ENCODE results near the gene ADAT3. TPM values are rescaled to one million over a fixed set of nuclear protein-coding genes. Genes with fewer than 3 reads are reported as not detected.
"Not testable (repeated sequence)": the region's sequence is repeated elsewhere in the genome, so short reads cannot be mapped to it uniquely, and the experiment has no call there.

Gene ADAT3
- total and polyA plus RNA-seq, 4 experiments from 2014 or later = 1.4 to 4.9 (median 3.8) TPM

DNA sequence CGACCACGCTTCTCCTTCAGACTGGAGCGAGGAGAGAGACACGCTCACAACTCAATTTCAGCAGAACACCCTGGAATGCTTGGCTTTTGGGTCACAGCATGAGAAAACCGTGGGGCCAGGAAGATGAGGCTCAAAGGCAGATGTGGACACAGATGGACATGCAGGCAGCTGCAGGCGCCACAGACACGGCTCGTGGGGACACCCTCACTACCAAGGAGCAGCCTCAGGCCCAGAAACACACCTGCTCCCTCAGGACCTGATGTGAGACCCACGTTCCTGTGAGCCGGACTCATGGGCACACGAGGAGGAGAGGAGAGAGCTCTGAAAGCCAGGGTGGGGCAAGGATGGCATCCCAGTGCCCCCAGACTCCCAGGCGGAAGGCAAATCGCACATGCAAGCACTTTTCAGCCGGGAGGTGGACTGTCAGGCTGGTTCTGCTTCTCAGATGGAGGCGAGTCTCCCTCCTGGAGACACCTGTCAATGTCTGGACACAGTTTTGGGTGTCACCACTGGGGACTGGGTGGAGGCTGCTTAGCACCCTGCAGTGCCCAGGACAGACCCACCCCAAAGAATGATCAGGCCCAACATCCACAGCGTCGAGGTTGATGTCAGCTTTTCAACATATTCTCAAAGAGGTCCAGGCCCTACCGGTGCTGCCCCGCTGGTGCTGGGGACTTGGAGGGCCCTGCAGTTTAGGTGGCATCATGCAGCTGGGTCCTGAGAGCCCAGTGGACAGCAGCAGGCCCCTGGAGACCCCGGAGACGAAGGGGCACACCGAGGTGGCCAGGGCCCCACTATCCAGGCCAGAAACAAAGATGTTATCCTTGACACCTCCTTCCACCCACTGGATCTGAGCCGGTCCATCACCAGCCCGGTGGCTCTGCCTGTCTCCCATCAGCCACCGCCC, 22.2 kb upstream of the ADAT3 start:
- no peak for DNase-seq
- Mint-ChIP-seq H3K4me3 (peak overlapping the region; percentile 98 to 100 (median 100)), H3K9me3 (no peaks in the 10 kb centered on the region), H3K27ac (peak overlapping the region; percentile 98 to 100 (median 99)), H3K4me1 (peaks cover 13 to 43% (median 28%) of the 10 kb centered on the region in 4 donors), H3K27me3 (peaks cover 0 to 3% of the 10 kb centered on the region in 2 donors), H3K36me3 (peaks cover 3 to 23% of the 10 kb centered on the region in 2 donors)
- Histone ChIP-seq H3K36me3 (ENCODE audit: insufficient read depth, low read length) (peaks cover 7% of the 10 kb centered on the region), H3K27ac (ENCODE audit: low read depth, low read length) (peak overlapping the region; percentile 95), H3K9me3 (ENCODE audit: control insufficient read depth in 1 of 2, low read length in 2 of 2) (no peaks in the 10 kb centered on the region), H3K27me3 (ENCODE audit: insufficient read depth, low read length) (no peaks in the 10 kb centered on the region), H3K4me1 (ENCODE audit: insufficient read depth, low read length) (peaks cover 42% of the 10 kb centered on the region), H3K4me3 (ENCODE audit: low read length in 2 of 2) (peak overlapping the region; percentile 69 to 93)
- POLR2A ChIA-PET (ENCODE audit: partially characterized antibody) = interaction anchor here (0.7 to 7.8 kb wide), 12 partner anchors 7 to 200 kb away, joined by 3 to 81 read pairs (median 6); partner anchors contain the start of genes ADAT3, CSNK1G2 and SCAMP4
- CTCF ChIA-PET (ENCODE audit: partially characterized antibody) = interaction anchor here (1.0 to 2.0 kb wide), 5 partner anchors 14 to 30 kb away, joined by 3 to 9 read pairs (median 4); no protein-coding TSS in a partner anchor
- intact Hi-C loops (cut with micrococcal nuclease) = loop anchor here (2.0 kb wide), 1 partner anchor 34 kb away; the partner anchor contains the start of gene REXO1

DNA sequence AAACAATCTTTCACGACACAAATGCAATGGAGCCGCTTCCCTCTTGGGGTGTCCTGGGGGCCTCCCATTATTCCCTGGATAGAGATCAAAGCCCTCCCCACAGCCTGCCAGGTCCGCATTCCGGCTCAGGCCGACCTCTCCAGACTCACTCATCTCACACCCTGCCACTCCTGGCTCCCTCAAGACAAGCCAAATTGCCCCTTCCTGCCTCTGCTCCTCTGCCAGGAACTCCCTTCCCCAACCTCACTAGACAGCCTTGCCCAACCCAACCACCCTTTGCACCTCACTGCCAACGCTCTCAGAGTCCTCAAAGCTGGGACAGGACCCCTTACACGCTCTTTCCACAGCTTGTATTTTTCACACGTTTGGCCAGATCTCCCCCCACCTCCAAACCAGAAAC, 21.4 kb upstream of the ADAT3 start:
- POLR2A ChIA-PET (ENCODE audit: partially characterized antibody) = interaction anchor here (0.6 to 7.8 kb wide), 12 partner anchors 8 to 200 kb away, joined by 3 to 81 read pairs (median 6); partner anchors contain the start of genes ADAT3, CSNK1G2 and SCAMP4
- intact Hi-C loops (cut with micrococcal nuclease) = loop anchor here (2.0 kb wide), 1 partner anchor 35 kb away; the partner anchor contains the start of gene REXO1

DNA sequence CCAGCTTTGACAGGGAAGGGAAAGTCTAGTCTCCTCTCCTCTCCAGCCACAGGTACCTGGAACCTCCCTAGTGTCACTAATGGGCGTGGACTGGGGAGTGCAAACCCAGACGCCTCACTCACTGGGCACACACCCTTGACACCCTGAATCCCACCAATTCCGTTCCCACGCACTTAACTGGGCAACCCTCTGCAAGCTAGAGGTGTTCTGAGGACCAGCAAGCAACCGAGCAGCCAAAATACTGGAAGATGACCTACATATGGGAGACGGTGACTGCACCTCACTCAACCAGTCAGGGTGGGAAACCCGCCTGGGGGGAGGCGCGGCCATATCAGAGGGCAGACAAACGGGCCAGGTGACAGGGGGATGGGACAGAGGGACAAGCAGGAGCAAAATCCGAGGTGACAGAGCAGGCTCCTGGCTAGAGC, 20.9 kb upstream of the ADAT3 start:
- peak in 4 of 5 donors; percentile 44 to 74 (median 50) for DNase-seq
- Histone ChIP-seq H3K27ac (ENCODE audit: low read depth, low read length) (peak overlapping the region; percentile 95), H3K36me3 (ENCODE audit: insufficient read depth, low read length) (peaks cover 7% of the 10 kb centered on the region), H3K27me3 (ENCODE audit: insufficient read depth, low read length) (no peaks in the 10 kb centered on the region), H3K4me3 (ENCODE audit: low read length in 2 of 2) (peak overlapping the region; percentile 69 to 93), H3K9me3 (ENCODE audit: control insufficient read depth in 1 of 2, low read length in 2 of 2) (no peaks in the 10 kb centered on the region), H3K4me1 (ENCODE audit: insufficient read depth, low read length) (peaks cover 42% of the 10 kb centered on the region)
- H3K4me3 Mint-ChIP-seq = peak overlapping the region; percentile 98 to 100 (median 100)
- CTCF ChIA-PET (ENCODE audit: partially characterized antibody) = interaction anchor here (2.0 kb wide), 1 partner anchor 13 kb away, joined by 9 read pairs; no protein-coding TSS in a partner anchor
- no peaks in the 10 kb centered on the region for H3K9me3 Mint-ChIP-seq
- POLR2A ChIA-PET (ENCODE audit: partially characterized antibody) = interaction anchor here (0.6 to 7.8 kb wide), 11 partner anchors 9 to 57 kb away, joined by 3 to 81 read pairs (median 4); partner anchors contain the start of gene CSNK1G2
- peaks cover 3 to 23% of the 10 kb centered on the region in 2 donors for H3K36me3 Mint-ChIP-seq
- peaks cover 13 to 43% (median 28%) of the 10 kb centered on the region in 4 donors for H3K4me1 Mint-ChIP-seq
- peaks cover 0 to 3% of the 10 kb centered on the region in 2 donors for H3K27me3 Mint-ChIP-seq
- H3K27ac Mint-ChIP-seq = peak overlapping the region; percentile 98 to 100 (median 99)
- intact Hi-C loops (cut with micrococcal nuclease) = no loop called here

More for the DNA sequence above, 21.4 kb upstream of the ADAT3 start:
- H3K27ac Mint-ChIP-seq = peak overlapping the region; percentile 98 to 100 (median 99)
- H3K27ac ChIP-seq (ENCODE audit: low read depth, low read length) = peak overlapping the region; percentile 95
- peak in 3 of 5 donors; percentile 35 to 66 (median 36) for DNase-seq
- peaks cover 42% of the 10 kb centered on the region for H3K4me1 ChIP-seq (ENCODE audit: insufficient read depth, low read length)
- H3K27me3 Mint-ChIP-seq = peaks cover 0 to 3% of the 10 kb centered on the region in 2 donors
- no peaks in the 10 kb centered on the region for H3K27me3 ChIP-seq (ENCODE audit: insufficient read depth, low read length)
- H3K36me3 ChIP-seq (ENCODE audit: insufficient read depth, low read length) = peaks cover 7% of the 10 kb centered on the region
- no peaks in the 10 kb centered on the region for H3K9me3 Mint-ChIP-seq
- CTCF ChIA-PET (ENCODE audit: partially characterized antibody) = interaction anchor here (2.0 kb wide), 1 partner anchor 14 kb away, joined by 9 read pairs; no protein-coding TSS in a partner anchor
- H3K4me3 ChIP-seq (ENCODE audit: low read length in 2 of 2) = peak overlapping the region; percentile 69 to 93
- peak overlapping the region; percentile 98 to 100 (median 100) for H3K4me3 Mint-ChIP-seq
- H3K9me3 ChIP-seq (ENCODE audit: control insufficient read depth in 1 of 2, low read length in 2 of 2) = no peaks in the 10 kb centered on the region
- H3K36me3 Mint-ChIP-seq = peaks cover 3 to 23% of the 10 kb centered on the region in 2 donors
- H3K4me1 Mint-ChIP-seq = peaks cover 13 to 43% (median 28%) of the 10 kb centered on the region in 4 donors

DNA sequence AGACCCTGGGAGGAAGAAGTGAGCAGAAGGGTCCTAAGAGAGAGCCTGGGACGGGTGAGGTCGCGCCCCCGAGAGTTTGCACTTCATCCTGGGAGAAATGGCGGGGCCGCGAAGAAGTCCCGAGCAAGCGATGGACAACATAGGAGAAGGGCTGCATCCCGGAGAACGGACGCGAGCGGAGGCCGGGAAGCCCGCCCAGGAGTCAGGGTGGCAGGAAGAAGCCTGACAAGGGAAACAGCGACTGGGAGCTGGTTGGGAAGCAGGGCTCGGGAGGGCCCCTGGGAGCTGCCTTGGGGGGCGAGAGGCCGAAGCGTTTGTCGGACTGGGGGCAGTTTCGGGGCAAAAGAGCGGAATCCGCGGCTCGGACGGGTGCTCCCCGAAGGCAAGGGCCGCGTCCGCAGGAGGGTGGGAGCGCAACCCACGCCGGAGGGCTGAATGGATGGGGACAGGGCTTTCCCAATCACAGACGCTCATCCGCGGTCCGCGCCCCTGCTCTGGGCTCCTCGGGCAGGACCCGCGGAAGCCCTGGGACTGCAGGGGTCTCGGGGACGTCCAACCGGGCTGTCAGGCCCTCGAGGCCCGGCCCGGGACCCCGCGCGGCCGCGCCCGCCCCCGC, 20.4 kb upstream of the ADAT3 start:
- Mint-ChIP-seq H3K36me3 (peaks cover 3 to 23% of the 10 kb centered on the region in 2 donors), H3K27ac (peak overlapping the region; percentile 98 to 100 (median 99)), H3K27me3 (peaks cover 0 to 3% of the 10 kb centered on the region in 2 donors), H3K9me3 (no peaks in the 10 kb centered on the region), H3K4me3 (peak overlapping the region; percentile 98 to 100 (median 100)), H3K4me1 (peaks cover 13 to 43% (median 28%) of the 10 kb centered on the region in 4 donors)
- Histone ChIP-seq H3K36me3 (ENCODE audit: insufficient read depth, low read length) (peaks cover 7% of the 10 kb centered on the region), H3K4me1 (ENCODE audit: insufficient read depth, low read length) (peaks cover 42% of the 10 kb centered on the region), H3K9me3 (ENCODE audit: control insufficient read depth in 1 of 2, low read length in 2 of 2) (no peaks in the 10 kb centered on the region), H3K4me3 (ENCODE audit: low read length in 2 of 2) (peak overlapping the region; percentile 69 to 93), H3K27me3 (ENCODE audit: insufficient read depth, low read length) (no peaks in the 10 kb centered on the region), H3K27ac (ENCODE audit: low read depth, low read length) (peak overlapping the region; percentile 95)
- peak in 1 of 5 donors; percentile 40 for DNase-seq
- CTCF ChIA-PET (ENCODE audit: partially characterized antibody) = interaction anchor here (0.7 to 2.0 kb wide), 3 partner anchors 9 to 45 kb away, joined by 3 to 9 read pairs (median 4); no protein-coding TSS in a partner anchor
- POLR2A ChIA-PET (ENCODE audit: partially characterized antibody) = interaction anchor here (0.6 to 7.8 kb wide), 10 partner anchors 9 to 583 kb away, joined by 3 to 81 read pairs (median 4); partner anchors contain the start of gene CSNK1G2
- intact Hi-C loops (cut with micrococcal nuclease) = loop anchor here (1.0 kb wide), 4 partner anchors 9 to 21 kb away; partner anchors contain the start of genes ADAT3 and SCAMP4

DNA sequence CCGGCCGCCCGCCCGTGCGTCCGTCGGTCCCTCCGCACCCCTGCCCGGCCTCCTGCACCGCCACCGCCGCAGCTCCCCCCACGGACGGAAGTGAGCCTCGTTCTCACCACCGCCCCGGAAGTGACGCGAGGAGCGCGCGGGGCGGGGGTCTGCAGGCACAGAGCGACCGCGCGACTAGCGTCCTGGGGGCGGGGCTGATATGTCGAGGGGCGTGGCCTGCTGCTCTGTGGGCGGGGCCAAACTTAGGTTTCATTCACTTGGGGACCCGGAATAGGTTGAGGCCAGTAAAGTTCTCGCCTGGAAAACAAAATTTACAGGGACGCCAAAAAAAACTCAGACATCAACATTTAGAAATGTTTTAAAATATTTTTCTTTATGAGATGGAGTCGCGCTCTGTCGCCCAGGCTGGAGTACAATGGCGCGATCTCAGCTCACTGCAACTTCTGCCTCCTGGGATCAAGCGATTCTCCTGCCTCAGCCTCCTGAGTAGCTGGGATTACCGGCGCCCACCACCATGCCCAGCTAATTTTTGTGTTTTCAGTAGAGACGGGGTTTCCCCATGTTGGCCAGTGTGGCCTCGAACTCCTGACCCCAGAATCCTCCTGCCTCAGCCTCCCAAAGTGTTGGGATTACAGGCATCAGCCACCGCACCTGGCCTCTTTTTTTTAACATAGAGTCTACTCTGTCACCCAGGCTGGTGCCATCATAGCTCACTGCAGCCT, 19.6 kb upstream of the ADAT3 start, which contains the start of gene ABHD17A:
TSS of gene ABHD17A (minus strand) at position 99 of the 722 bp plus-strand sequence. CDS start 3,930 bp downstream, outside the sequence.
- Mint-ChIP-seq H3K36me3 (peaks cover 3 to 23% of the 10 kb centered on the region in 2 donors), H3K27ac (peak within 1 kb of the TSS; percentile 98 to 100 (median 99)), H3K4me1 (peaks cover 13 to 40% (median 31%) of the 10 kb centered on the region in 4 donors), H3K4me3 (peak within 1 kb of the TSS; percentile 98 to 100 (median 100))
- H3K9me3 ChIP-seq (ENCODE audit: control insufficient read depth in 1 of 2, low read length in 2 of 2); H3K27me3 Mint-ChIP-seq; H3K9me3 Mint-ChIP-seq; H3K27me3 ChIP-seq (ENCODE audit: insufficient read depth, low read length); H3K36me3 ChIP-seq (ENCODE audit: insufficient read depth, low read length): not testable (repeated sequence)
- H3K4me3 ChIP-seq (ENCODE audit: low read length in 2 of 2) = peak within 1 kb of the TSS; percentile 69 to 93
- DNase-seq = peak; percentile 91 to 93 (median 92)
- peak within 1 kb of the TSS; percentile 95 for H3K27ac ChIP-seq (ENCODE audit: low read depth, low read length)
- ChIA-PET POLR2A (ENCODE audit: partially characterized antibody) (interaction anchor here (0.6 to 7.8 kb wide), 10 partner anchors 10 to 582 kb away, joined by 3 to 81 read pairs (median 4); partner anchors contain the start of gene CSNK1G2), CTCF (ENCODE audit: partially characterized antibody) (interaction anchor here (0.7 to 2.0 kb wide), 4 partner anchors 9 to 44 kb away, joined by 3 to 9 read pairs (median 4); no protein-coding TSS in a partner anchor)
- H3K4me1 ChIP-seq (ENCODE audit: insufficient read depth, low read length) = peaks cover 36% of the 10 kb centered on the region
- intact Hi-C loops (cut with micrococcal nuclease) = loop anchor here (1.0 kb wide), 4 partner anchors 9 to 21 kb away; partner anchors contain the start of genes ADAT3 and SCAMP4

DNA sequence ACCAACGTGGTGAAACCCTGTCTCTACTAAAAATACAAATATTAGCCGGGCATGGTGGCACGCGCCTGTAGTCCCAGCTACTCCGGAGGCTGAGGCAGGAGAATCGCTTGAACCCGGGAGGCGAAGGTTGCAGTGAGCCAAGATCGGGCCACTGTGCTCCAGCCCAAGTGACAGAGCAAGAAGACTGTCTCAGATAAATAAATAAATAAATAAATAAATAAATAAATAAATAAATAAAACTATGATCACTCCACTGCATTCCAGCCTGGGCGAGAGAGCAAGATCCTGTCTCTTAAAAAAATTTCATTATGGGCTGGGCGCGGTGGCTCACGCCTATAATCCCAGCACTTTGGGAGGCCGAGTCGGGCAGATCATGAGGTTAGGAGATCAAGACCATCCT, 18.8 kb upstream of the ADAT3 start:
- Mint-ChIP-seq H3K36me3 (peaks cover 3 to 23% of the 10 kb centered on the region in 2 donors), H3K4me1 (peaks cover 13 to 35% (median 31%) of the 10 kb centered on the region in 4 donors), H3K27ac (peak overlapping the region in 4 of 7 donors; percentile 83 to 100 (median 88))
- H3K4me3 Mint-ChIP-seq; H3K9me3 ChIP-seq (ENCODE audit: control insufficient read depth in 1 of 2, low read length in 2 of 2); H3K27ac ChIP-seq (ENCODE audit: low read depth, low read length); intact Hi-C loops (cut with micrococcal nuclease); H3K9me3 Mint-ChIP-seq; H3K27me3 Mint-ChIP-seq; H3K27me3 ChIP-seq (ENCODE audit: insufficient read depth, low read length); DNase-seq; H3K4me3 ChIP-seq (ENCODE audit: low read length in 2 of 2); H3K36me3 ChIP-seq (ENCODE audit: insufficient read depth, low read length): not testable (repeated sequence)
- H3K4me1 ChIP-seq (ENCODE audit: insufficient read depth, low read length) = peaks cover 31% of the 10 kb centered on the region
- CTCF ChIA-PET (ENCODE audit: partially characterized antibody) = interaction anchor here (1.2 kb wide), 1 partner anchor 8 kb away, joined by 4 read pairs; no protein-coding TSS in a partner anchor
- POLR2A ChIA-PET (ENCODE audit: partially characterized antibody) = interaction anchor here (4.2 to 7.8 kb wide), 3 partner anchors 11 to 29 kb away, joined by 33 to 81 read pairs (median 41); no protein-coding TSS in a partner anchor
